NK-92 (cell line): ENCODE data around the gene OR4D2.
"Not testable (repeated sequence)": the region's sequence is repeated elsewhere in the genome, so short reads cannot be mapped to it uniquely, and the experiment has no call there.

Experiments used
- DNase-seq: peaks from one replicate; lab custom pipeline; 2025; ENCODE audit not compliant: unreplicated experiment; lab: John Stamatoyannopoulos, UW

The OR4D2 gene

GRCh38 chr17:58166682-58167081, at the start of gene OR4D2:
Gene OR4D2, plus strand, starts transcription at chr17:58166982. Its CDS starts 2,674 bp downstream, at chr17:58169656.
- DNase-seq: no peak

GRCh38 chr17:58117382-58117781, 49.4 kb upstream of the OR4D2 start:
- no peak for DNase-seq

- DNase-seq: no peak
These were observed 47.3 kb upstream of the OR4D2 start for GRCh38 chr17:58119491-58119890.

GRCh38 chr17:58120195-58120822, 46.5 kb upstream of the OR4D2 start:
- no peak for DNase-seq

GRCh38 chr17:58121925-58122324, 44.9 kb upstream of the OR4D2 start:
- no peak for DNase-seq

GRCh38 chr17:58127846-58128245, 38.9 kb upstream of the OR4D2 start:
- no peak for DNase-seq

GRCh38 chr17:58132697-58133096, 34.1 kb upstream of the OR4D2 start:
- DNase-seq: not testable (repeated sequence)

- DNase-seq: no peak
These were observed 30.0 kb upstream of the OR4D2 start for GRCh38 chr17:58136669-58137279.

GRCh38 chr17:58141505-58141904, 25.3 kb upstream of the OR4D2 start:
- no peak for DNase-seq

GRCh38 chr17:58143335-58143734, 23.4 kb upstream of the OR4D2 start:
- DNase-seq: not testable (repeated sequence)

- no peak for DNase-seq
These were observed 22.0 kb upstream of the OR4D2 start for GRCh38 chr17:58144801-58145200.

GRCh38 chr17:58147930-58148434, 18.8 kb upstream of the OR4D2 start, which contains the start of gene OR4D1:
Gene OR4D1, plus strand, starts transcription at chr17:58148384. Its CDS starts 6,770 bp downstream, at chr17:58155154.
- DNase-seq: no peak

GRCh38 chr17:58148609-58149008, 18.2 kb upstream of the OR4D2 start:
- DNase-seq: no peak

GRCh38 chr17:58150394-58150793, 16.4 kb upstream of the OR4D2 start:
- DNase-seq: no peak

GRCh38 chr17:58153046-58153445, 13.7 kb upstream of the OR4D2 start:
- no peak for DNase-seq

GRCh38 chr17:58153671-58154070, 13.1 kb upstream of the OR4D2 start:
- DNase-seq: no peak

GRCh38 chr17:58156839-58157803, 9.7 kb upstream of the OR4D2 start:
- no peak for DNase-seq

- no peak for DNase-seq
These were observed 8.6 kb upstream of the OR4D2 start for GRCh38 chr17:58158181-58158580.

GRCh38 chr17:58161566-58161965, 5.2 kb upstream of the OR4D2 start:
- no peak for DNase-seq

GRCh38 chr17:58165981-58166380, 801 bp upstream of the OR4D2 start:
- no peak for DNase-seq

GRCh38 chr17:58170622-58171021, 3.8 kb downstream of the OR4D2 start:
- DNase-seq: no peak
